ENCODE measurements around the gene C21orf58.

DNA sequence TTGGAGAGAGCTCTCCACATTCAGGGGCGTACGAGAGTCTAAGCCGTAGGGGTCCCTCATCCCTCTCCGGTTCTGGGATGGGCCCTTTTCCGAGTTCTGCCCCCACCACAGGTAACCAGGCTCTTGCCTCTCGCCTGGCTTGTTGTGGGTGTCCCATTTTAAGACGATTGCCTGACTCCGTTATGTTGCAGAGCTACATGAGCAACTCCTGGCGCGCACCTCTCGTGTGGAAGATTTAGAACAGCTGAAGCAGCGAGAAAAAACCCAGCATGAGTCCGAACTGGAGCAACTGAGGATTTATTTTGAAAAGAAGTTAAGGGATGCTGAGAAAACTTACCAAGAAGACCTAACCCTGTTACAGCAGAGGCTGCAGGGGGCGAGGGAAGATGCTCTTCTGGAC lies 29.2 kb upstream of the C21orf58 start:
- TF ChIP-seq, protein P1, sequence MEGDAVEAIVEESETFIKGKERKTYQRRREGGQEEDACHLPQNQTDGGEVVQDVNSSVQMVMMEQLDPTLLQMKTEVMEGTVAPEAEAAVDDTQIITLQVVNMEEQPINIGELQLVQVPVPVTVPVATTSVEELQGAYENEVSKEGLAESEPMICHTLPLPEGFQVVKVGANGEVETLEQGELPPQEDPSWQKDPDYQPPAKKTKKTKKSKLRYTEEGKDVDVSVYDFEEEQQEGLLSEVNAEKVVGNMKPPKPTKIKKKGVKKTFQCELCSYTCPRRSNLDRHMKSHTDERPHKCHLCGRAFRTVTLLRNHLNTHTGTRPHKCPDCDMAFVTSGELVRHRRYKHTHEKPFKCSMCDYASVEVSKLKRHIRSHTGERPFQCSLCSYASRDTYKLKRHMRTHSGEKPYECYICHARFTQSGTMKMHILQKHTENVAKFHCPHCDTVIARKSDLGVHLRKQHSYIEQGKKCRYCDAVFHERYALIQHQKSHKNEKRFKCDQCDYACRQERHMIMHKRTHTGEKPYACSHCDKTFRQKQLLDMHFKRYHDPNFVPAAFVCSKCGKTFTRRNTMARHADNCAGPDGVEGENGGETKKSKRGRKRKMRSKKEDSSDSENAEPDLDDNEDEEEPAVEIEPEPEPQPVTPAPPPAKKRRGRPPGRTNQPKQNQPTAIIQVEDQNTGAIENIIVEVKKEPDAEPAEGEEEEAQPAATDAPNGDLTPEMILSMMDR (conservative IDR thresholded peaks at IDR 0.05; ENCODE audit: low read length), result no peak
- TF ChIP-seq EZH2phosphoT487 (IDR thresholded peaks at IDR 0.05; ENCODE audit: borderline replicate concordance, low read depth, low read length), result no peak

Data from OCI-LY7 (cell line).